Dedifferentiated amniotic fluid mesenchymal stem cell (primary cell): ENCODE measurements around the gene AHR.
"Not testable (repeated sequence)": the region's sequence is repeated elsewhere in the genome, so short reads cannot be mapped to it uniquely, and the experiment has no call there.

Experiments used
- DNase-seq: peaks from one replicate; pipeline ENCODE4 v3.0.0-alpha.2; 2016; ENCODE audit errors: extremely low spot score

AHR gene

DNA sequence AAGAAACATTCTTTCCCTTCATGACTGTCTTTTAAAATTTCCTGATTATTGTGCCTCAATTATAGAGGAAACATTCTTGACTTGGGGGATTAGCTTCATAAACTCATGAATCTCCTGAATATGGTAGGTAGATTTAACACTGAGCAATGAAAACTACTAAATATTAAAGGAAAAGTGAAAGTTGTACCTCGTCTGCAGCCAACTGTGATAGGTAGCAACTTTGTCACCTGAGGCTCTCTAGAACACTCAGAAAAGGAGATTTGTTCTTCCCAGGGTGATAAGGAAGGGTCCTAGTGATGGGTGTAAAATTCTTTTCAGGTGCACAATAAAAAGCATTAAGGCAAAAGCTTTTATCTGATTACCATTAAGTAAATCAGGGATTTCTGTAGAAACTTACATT, 78.1 kb downstream of the AHR start:
- DNase-seq, result no peak

DNA sequence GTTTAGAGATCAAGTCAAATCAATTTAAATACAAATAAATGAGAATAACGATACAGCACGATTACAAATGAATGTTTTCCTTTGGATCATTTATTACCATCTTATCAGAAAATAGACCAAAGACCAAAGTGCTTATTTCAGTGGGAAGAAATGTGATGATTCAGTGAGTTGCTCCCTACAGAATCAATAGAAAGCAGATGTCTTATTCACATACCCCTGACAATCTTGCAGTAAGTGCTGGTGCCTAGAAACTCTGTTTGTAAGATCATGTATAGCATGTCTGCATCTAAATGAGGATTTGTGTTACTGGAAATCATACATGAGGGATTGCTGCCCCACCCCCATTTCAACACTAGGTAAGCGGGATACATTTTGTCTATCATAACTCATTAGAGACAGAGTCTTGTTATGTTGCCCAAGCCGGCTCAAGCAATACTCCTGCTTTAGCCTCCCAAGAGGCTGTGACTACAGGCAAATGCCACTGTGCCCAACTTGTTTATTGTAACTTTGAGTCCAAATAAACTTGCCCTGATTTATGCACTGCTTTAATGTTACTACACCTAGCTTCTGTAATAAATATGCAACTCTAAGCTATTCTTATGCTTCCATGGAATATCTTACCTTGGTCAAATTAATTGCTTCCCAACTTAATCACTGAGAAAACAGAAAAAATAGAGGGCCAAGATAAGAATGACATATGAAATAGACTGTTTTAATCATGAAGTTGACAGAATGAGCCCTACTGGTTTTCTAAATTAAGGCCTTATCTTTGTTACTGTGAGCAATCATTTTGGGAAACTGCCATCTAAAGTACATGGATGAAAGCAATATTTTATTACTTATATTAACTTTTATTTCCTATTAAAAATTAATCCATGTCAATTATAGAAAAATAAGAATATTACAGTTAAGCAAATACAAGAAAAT, 82.5 kb downstream of the AHR start:
- peak; percentile 33 for DNase-seq

GRCh38 chr7:17382408-17383354, 84.2 kb downstream of the AHR start:
- DNase-seq, result not testable (repeated sequence)

- DNase-seq, result no peak
Measured at GRCh38 chr7:17384400-17384799, 85.9 kb downstream of the AHR start.

DNA sequence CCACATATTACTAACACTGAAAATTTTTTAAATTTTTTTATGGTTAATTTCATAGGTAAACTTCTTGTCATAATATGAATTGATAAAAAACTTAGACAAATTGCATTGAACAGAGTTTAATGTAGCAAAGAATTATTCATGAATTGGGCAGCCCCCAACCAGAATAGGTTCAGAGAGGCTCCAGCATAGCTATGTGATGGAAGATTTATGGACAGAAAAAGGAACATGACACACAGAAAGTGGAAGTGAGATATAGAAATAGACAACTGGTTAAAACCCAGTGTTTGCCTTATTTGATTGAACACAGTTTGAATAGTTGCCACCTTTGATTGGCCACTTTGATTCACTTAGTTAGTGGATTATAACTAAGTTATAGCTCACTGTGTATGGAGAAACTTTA, 87.2 kb downstream of the AHR start:
- DNase-seq, result no peak

- no peak for DNase-seq
Measured at GRCh38 chr7:17390392-17390791, 91.9 kb downstream of the AHR start.

GRCh38 chr7:17391366-17391765, 92.9 kb downstream of the AHR start:
- no peak for DNase-seq

GRCh38 chr7:17392846-17393245, 94.4 kb downstream of the AHR start:
- DNase-seq, result peak; percentile 89

DNA sequence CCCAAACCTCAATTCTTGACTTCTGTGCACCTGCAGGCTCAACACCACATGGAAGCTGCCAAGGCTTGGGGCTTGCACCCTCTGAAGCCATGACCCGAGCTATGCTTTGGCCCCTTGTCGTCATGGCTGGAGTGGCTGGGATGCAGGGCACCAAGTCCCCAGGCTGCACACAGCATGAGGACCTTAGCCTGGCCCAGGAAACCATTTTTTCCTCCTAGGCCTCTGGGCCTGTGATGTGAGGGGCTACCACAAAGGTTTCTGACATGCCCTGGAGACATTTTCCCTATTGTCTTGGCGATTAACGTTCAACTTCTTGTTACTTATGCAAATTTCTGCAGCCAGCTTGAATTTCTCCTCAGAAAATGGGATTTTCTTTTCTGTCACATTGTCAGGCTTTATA, 96.1 kb downstream of the AHR start:
- not testable (repeated sequence) for DNase-seq
